Measurements from ENCODE around the gene COL23A1. TPM values are rescaled to one million over a fixed set of nuclear protein-coding genes. Genes with fewer than 3 reads are reported as not detected.

The COL23A1 gene
- total RNA-seq, 1 experiment from 2014 or later, result not detected

DNA sequence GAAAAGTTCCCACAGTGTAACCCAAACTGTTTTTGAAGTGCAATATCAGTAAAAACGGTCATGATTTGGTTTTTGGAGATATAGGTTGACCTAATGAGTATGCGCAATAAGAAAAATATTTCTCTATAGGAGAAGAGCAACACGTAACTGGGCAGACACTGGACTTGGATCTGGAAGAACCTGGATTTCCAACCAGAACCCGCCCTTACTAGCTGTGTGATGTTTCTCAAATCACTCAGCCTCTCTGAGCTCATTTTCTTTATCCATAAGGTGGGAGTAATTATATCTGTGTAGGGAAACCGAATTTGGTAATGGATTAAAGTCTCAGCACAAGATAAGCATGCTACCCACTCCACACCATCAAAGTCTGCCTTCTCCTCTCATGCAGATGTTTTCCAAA, 169.1 kb downstream of the COL23A1 start:
- CTCF ChIA-PET, result no interaction called here
- Histone ChIP-seq H3K36me3 (ENCODE audit: insufficient read depth, low read length, poor library complexity, severe bottlenecking) (no peaks in the 10 kb centered on the region), H3K27ac (ENCODE audit: low read depth, low read length, poor library complexity, severe bottlenecking) (no peak overlapping the region), H3K4me1 (ENCODE audit: insufficient read depth, low read length, poor library complexity, severe bottlenecking) (no peaks in the 10 kb centered on the region), H3K9me3 (ENCODE audit: low read depth, low read length, poor library complexity, severe bottlenecking) (no peaks in the 10 kb centered on the region), H3K27me3 (replicated peaks; ENCODE audit: insufficient read depth, low read depth, low read length, poor library complexity) (no peaks in the 10 kb centered on the region), H3K4me3 (ENCODE audit: low read depth, low read length, poor library complexity, severe bottlenecking) (no peak overlapping the region)
- BruUV-seq (replicated peaks), result no TSS peak
- intact Hi-C loops (cut with micrococcal nuclease; ENCODE audit: unreplicated experiment), result no loop called here
- TF ChIP-seq EZH2 (IDR thresholded peaks at IDR 0.05; ENCODE audit: borderline replicate concordance, low read depth, low read length, poor library complexity, severe bottlenecking), result no peak
- TF ChIP-seq, protein P1, sequence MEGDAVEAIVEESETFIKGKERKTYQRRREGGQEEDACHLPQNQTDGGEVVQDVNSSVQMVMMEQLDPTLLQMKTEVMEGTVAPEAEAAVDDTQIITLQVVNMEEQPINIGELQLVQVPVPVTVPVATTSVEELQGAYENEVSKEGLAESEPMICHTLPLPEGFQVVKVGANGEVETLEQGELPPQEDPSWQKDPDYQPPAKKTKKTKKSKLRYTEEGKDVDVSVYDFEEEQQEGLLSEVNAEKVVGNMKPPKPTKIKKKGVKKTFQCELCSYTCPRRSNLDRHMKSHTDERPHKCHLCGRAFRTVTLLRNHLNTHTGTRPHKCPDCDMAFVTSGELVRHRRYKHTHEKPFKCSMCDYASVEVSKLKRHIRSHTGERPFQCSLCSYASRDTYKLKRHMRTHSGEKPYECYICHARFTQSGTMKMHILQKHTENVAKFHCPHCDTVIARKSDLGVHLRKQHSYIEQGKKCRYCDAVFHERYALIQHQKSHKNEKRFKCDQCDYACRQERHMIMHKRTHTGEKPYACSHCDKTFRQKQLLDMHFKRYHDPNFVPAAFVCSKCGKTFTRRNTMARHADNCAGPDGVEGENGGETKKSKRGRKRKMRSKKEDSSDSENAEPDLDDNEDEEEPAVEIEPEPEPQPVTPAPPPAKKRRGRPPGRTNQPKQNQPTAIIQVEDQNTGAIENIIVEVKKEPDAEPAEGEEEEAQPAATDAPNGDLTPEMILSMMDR (conservative IDR thresholded peaks at IDR 0.05; ENCODE audit: low read depth, low read length), result no peak
- no peak for DNase-seq (ENCODE audit: low spot score)
- POLR2A ChIA-PET (ENCODE audit: low non-redundant PET), result no interaction called here

DNA sequence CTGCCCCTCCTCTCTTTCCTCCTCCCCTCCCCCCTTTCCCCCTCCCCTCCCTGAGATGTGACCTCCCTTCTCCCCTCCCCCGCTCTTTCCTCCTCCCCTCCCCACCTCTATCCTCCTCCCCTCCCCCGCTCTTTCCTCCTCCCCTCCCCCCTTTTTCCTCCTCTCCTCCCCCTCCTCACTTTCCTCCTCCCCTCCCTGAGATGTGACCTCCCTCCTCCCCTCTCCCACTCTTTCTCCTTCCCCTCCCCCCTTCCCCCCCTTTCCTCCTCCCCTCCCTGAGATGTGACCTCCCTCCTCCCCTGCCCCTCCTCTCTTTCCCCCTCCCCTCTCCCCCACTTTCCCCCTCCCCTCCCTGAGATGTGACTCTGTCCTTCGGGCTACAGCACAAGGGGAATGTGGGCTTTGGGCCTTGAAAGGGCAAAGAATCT, 169.8 kb downstream of the COL23A1 start:
- H3K4me3 ChIP-seq (ENCODE audit: low read depth, low read length, poor library complexity, severe bottlenecking), result no peak overlapping the region
- no peak for TF ChIP-seq EZH2 (IDR thresholded peaks at IDR 0.05; ENCODE audit: borderline replicate concordance, low read depth, low read length, poor library complexity, severe bottlenecking)
- TF ChIP-seq, protein P1 (conservative IDR thresholded peaks at IDR 0.05; ENCODE audit: low read depth, low read length), result no peak
- ChIA-PET CTCF (no interaction called here), POLR2A (ENCODE audit: low non-redundant PET) (no interaction called here)
- no peaks in the 10 kb centered on the region for H3K27me3 ChIP-seq (replicated peaks; ENCODE audit: insufficient read depth, low read depth, low read length, poor library complexity)
- no peaks in the 10 kb centered on the region for H3K9me3 ChIP-seq (ENCODE audit: low read depth, low read length, poor library complexity, severe bottlenecking)
- H3K36me3 ChIP-seq (ENCODE audit: insufficient read depth, low read length, poor library complexity, severe bottlenecking), result no peaks in the 10 kb centered on the region
- no peaks in the 10 kb centered on the region for H3K4me1 ChIP-seq (ENCODE audit: insufficient read depth, low read length, poor library complexity, severe bottlenecking)
- BruUV-seq (replicated peaks), result no TSS peak
- no peak for DNase-seq (ENCODE audit: low spot score)
- H3K27ac ChIP-seq (ENCODE audit: low read depth, low read length, poor library complexity, severe bottlenecking), result no peak overlapping the region
- intact Hi-C loops (cut with micrococcal nuclease; ENCODE audit: unreplicated experiment), result no loop called here

DNA sequence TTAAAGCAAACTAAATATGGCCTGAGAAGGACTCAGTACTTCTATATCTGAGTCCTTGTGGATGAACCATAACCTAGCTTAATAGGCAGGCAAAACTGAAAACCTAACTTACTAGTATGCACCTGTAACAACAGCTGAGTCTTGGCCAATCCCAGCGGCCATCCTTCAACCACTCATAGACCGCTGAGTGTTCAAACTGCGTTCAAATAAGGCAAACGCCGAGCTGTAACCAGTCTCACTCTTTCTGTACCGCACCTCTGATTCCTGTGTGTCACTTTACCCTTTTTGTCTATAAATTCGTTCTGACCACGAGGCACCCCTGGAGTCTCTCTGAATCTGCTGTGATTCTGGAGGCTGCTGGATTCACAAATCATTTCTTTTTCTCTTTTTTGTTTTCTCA, 170.5 kb downstream of the COL23A1 start:
- no peak for TF ChIP-seq EZH2 (IDR thresholded peaks at IDR 0.05; ENCODE audit: borderline replicate concordance, low read depth, low read length, poor library complexity, severe bottlenecking)
- TF ChIP-seq, protein P1 (conservative IDR thresholded peaks at IDR 0.05; ENCODE audit: low read depth, low read length), result no peak
- Histone ChIP-seq H3K4me1 (ENCODE audit: insufficient read depth, low read length, poor library complexity, severe bottlenecking) (no peaks in the 10 kb centered on the region), H3K27ac (ENCODE audit: low read depth, low read length, poor library complexity, severe bottlenecking) (no peak overlapping the region), H3K36me3 (ENCODE audit: insufficient read depth, low read length, poor library complexity, severe bottlenecking) (no peaks in the 10 kb centered on the region), H3K4me3 (ENCODE audit: low read depth, low read length, poor library complexity, severe bottlenecking) (no peak overlapping the region), H3K27me3 (replicated peaks; ENCODE audit: insufficient read depth, low read depth, low read length, poor library complexity) (no peaks in the 10 kb centered on the region), H3K9me3 (ENCODE audit: low read depth, low read length, poor library complexity, severe bottlenecking) (no peaks in the 10 kb centered on the region)
- intact Hi-C loops (cut with micrococcal nuclease; ENCODE audit: unreplicated experiment), result no loop called here
- CTCF ChIA-PET, result no interaction called here
- BruUV-seq (replicated peaks), result no TSS peak
- no peak for DNase-seq (ENCODE audit: low spot score)
- POLR2A ChIA-PET (ENCODE audit: low non-redundant PET), result no interaction called here
